ENCODE measurements around the gene CBFA2T2. TPM values are rescaled to one million over a fixed set of nuclear protein-coding genes. Genes with fewer than 3 reads are reported as not detected.
"Not testable (repeated sequence)": the region's sequence is repeated elsewhere in the genome, so short reads cannot be mapped to it uniquely, and the experiment has no call there.

The CBFA2T2 gene
- total and polyA plus RNA-seq, 10 of the 15 experiments (the other 5 are each of a cell fraction or from before 2014, with no cell fraction given) = 0.61 to 8.6 (median 5.5) TPM

DNA sequence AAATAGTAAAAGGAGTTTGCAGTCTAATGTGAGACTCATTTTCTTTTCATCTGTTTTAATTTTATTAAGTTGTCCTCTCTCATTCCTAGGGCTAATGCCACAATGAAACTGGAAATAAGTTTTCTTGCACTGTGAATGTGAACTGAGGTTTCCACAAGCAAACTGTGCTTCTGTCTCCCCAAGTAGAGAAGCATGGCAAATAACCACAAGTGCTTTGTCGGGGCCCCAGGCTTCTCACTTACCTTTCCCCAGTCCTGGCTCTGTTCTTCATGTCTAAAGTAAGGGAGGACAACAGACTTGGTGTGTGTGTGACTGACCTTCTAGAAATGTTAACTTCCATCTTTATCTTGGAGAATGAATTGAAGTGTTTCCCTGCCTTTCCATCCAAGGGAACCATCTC is 80.8 kb downstream of the CBFA2T2 start:
- H3K4me3 ChIP-seq = no peak overlapping the region
- ATAC-seq (peak; percentile 70), DNase-seq (ENCODE audit: low read depth, low spot score) (no peak), FAIRE-seq (peak; percentile 27)
- ChIA-PET RAD21 (ENCODE audit: unreplicated experiment) (interaction anchor here (1.0 to 1.3 kb wide), 2 partner anchors 16 to 81 kb away, joined by 3 read pairs; partner anchors contain the start of gene CBFA2T2), POLR2A (interaction anchor here (0.6 to 1.0 kb wide), 2 partner anchors 81 to 104 kb away, joined by 3 read pairs; partner anchors contain the start of gene CBFA2T2), SMC1A (ENCODE audit: uncharacterized antibody, unreplicated experiment) (interaction anchor here (1.1 to 2.6 kb wide), 7 partner anchors 15 to 55 kb away, joined by 3 to 8 read pairs (median 4); no protein-coding TSS in a partner anchor), CTCF (interaction anchor here (0.9 kb wide), 1 partner anchor 9 kb away, joined by 3 read pairs; no protein-coding TSS in a partner anchor)
- no peak overlapping the region for H3K9ac ChIP-seq (ENCODE audit: control insufficient read depth, insufficient read depth, low read length)
- no TSS peak for BruUV-seq (replicated peaks)
- H4K20me1 ChIP-seq (ENCODE audit: control insufficient read depth, insufficient read depth) = no peaks in the 10 kb centered on the region
- peak overlapping the region; percentile 51 for H3K4me2 ChIP-seq (ENCODE audit: control insufficient read depth, insufficient read depth)
- H3K9me3 ChIP-seq (replicated peaks; ENCODE audit: control insufficient read depth, insufficient read depth, low read length) = no peaks in the 10 kb centered on the region
- H3K36me3 ChIP-seq (ENCODE audit: control insufficient read depth in 2 of 2, insufficient read depth in 2 of 2, low read length in 1 of 2) = no peaks in the 10 kb centered on the region
- in situ Hi-C loops (cut with MboI) = no loop called here
- no peaks in the 10 kb centered on the region for H3K27me3 ChIP-seq (replicated peaks in 1 of 2; ENCODE audit: control insufficient read depth in 2 of 2, insufficient read depth in 2 of 2, low read length in 1 of 2)
- intact Hi-C loops (cut with micrococcal nuclease; ENCODE audit: unreplicated experiment) = no loop called here
- H3K27ac ChIP-seq (ENCODE audit: control insufficient read depth, insufficient read depth) = peak overlapping the region; percentile 48
- peaks cover 7% of the 10 kb centered on the region for H3K4me1 ChIP-seq (ENCODE audit: control insufficient read depth, insufficient read depth, low read length)
- H3K79me2 ChIP-seq (ENCODE audit: control insufficient read depth, insufficient read depth, low read length) = no peaks in the 10 kb centered on the region
- WGBS (ENCODE audit: insufficient coverage, insufficient replicate concordance, low lambda C conversion rate, missing lambda C conversion rate) = 87% methylated on average over 1 of the region's 1 CpG
- peak; percentile 81 for TF ChIP-seq RUNX3 (IDR thresholded peaks at IDR 0.05; ENCODE audit: low read length)
- 0 out of 2 replicates have a peak, but pooled peaks have one; percentile 27 for TF ChIP-seq IKZF1 (conservative IDR thresholded peaks at IDR 0.05)
- TF ChIP-seq, protein P1, sequence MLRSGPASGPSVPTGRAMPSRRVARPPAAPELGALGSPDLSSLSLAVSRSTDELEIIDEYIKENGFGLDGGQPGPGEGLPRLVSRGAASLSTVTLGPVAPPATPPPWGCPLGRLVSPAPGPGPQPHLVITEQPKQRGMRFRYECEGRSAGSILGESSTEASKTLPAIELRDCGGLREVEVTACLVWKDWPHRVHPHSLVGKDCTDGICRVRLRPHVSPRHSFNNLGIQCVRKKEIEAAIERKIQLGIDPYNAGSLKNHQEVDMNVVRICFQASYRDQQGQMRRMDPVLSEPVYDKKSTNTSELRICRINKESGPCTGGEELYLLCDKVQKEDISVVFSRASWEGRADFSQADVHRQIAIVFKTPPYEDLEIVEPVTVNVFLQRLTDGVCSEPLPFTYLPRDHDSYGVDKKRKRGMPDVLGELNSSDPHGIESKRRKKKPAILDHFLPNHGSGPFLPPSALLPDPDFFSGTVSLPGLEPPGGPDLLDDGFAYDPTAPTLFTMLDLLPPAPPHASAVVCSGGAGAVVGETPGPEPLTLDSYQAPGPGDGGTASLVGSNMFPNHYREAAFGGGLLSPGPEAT (IDR thresholded peaks at IDR 0.05; ENCODE audit: low read depth) = peak; percentile 44; the same call in 1 of the 2 replicates
- no peak for TF ChIP-seq EGR1 (IDR thresholded peaks at IDR 0.05; ENCODE audit: borderline replicate concordance in 1 of 2, low read depth in 2 of 2, low read length in 2 of 2)
- peak overlapping the region; percentile 21; the same call in 1 of the 2 replicates for H2AFZ ChIP-seq (ENCODE audit: control insufficient read depth, low read depth, low read length)

DNA sequence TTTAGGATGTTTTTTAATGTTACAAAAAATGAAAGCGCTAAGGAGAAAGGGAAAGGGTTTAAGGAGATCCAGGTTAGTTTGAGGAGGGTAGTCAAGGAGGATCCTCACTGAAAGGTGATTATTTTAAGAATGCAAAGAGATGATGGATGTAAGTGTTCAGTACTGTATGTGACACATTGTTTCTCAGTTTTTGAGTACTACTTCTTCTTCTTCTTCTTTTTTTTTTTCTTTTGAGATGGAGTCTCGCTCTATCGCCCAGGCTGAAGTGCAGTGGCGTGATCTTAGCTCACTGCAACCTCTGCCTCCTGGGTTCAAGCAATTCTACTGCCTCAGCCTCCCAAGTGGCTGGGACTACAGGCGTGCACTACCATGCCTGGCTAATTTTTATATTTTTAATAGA is 83.4 kb downstream of the CBFA2T2 start:
- H3K4me3 ChIP-seq; DNase-seq (ENCODE audit: low read depth, low spot score); H3K79me2 ChIP-seq (ENCODE audit: control insufficient read depth, insufficient read depth, low read length); H3K27ac ChIP-seq (ENCODE audit: control insufficient read depth, insufficient read depth); H3K4me2 ChIP-seq (ENCODE audit: control insufficient read depth, insufficient read depth); H2AFZ ChIP-seq (ENCODE audit: control insufficient read depth, low read depth, low read length); H3K9me3 ChIP-seq (replicated peaks; ENCODE audit: control insufficient read depth, insufficient read depth, low read length); FAIRE-seq; H4K20me1 ChIP-seq (ENCODE audit: control insufficient read depth, insufficient read depth); H3K9ac ChIP-seq (ENCODE audit: control insufficient read depth, insufficient read depth, low read length); H3K36me3 ChIP-seq (ENCODE audit: control insufficient read depth in 2 of 2, insufficient read depth in 2 of 2, low read length in 1 of 2); RAD21 ChIA-PET (ENCODE audit: unreplicated experiment); ATAC-seq; BruUV-seq (replicated peaks); intact Hi-C loops (cut with micrococcal nuclease; ENCODE audit: unreplicated experiment); in situ Hi-C loops (cut with MboI); H3K4me1 ChIP-seq (ENCODE audit: control insufficient read depth, insufficient read depth, low read length); H3K27me3 ChIP-seq (replicated peaks in 1 of 2; ENCODE audit: control insufficient read depth in 2 of 2, insufficient read depth in 2 of 2, low read length in 1 of 2): not testable (repeated sequence)
- 73% methylated on average over 5 of the region's 5 CpGs for WGBS (ENCODE audit: insufficient coverage, insufficient replicate concordance, low lambda C conversion rate, missing lambda C conversion rate)
- CTCF ChIA-PET = interaction anchor here (1.6 kb wide), 1 partner anchor 11 kb away, joined by 4 read pairs; no protein-coding TSS in a partner anchor
- POLR2A ChIA-PET = interaction anchor here (0.7 kb wide), 1 partner anchor 70 kb away, joined by 3 read pairs; no protein-coding TSS in a partner anchor
- SMC1A ChIA-PET (ENCODE audit: uncharacterized antibody, unreplicated experiment) = interaction anchor here (0.7 kb wide), 1 partner anchor 30 kb away, joined by 3 read pairs; no protein-coding TSS in a partner anchor
